NCI-H2081 treated with DMSO at 0.1 percent for 48 hours (cell line): ENCODE data around the gene SSMEM1.
A peak's percentile ranks its signal among the peaks of the same experiment; 100 is the strongest.
"Not testable (repeated sequence)": the region's sequence is repeated elsewhere in the genome, so short reads cannot be mapped to it uniquely, and the experiment has no call there.

Source experiments
- DNase-seq: peaks from one replicate; lab custom pipeline; 2025; lab: John Stamatoyannopoulos, UW

SSMEM1 gene, protein sequence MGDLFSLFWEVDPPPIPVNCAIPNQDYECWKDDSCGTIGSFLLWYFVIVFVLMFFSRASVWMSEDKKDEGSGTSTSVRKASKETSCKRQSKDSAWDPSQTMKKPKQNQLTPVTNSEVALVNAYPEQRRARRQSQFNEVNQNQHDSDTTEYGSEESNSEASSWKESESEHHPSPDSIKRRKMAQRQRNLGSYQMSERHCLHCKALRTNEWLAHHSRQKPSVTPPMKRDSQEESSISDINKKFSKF

GRCh38 chr7:130207642-130208041 is at the start of gene SSMEM1:
SSMEM1 (plus strand) TSS chr7:130207860; CDS start chr7:130207911, 51 bp downstream.
- no peak for DNase-seq

DNA sequence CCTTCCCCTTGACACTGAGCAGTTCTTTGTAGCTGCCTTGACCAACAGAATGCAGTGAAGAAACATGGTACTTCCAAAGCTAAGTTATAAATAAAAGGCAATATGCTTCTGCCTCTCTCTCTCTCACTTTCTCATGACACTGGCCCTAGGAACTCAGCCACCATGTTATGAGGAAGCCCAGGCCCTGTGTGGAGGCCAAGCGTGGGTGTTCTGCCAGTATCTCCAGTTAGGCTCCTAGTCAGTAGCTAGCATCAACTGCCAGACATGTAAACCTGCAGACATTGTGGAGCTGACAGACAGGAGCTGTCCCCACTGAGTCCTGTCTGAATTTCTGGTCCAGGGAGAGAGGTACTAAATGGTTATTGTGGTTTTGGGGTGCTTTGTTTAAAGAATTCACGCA is 47.6 kb upstream of the SSMEM1 start:
- no peak for DNase-seq

GRCh38 chr7:130160455-130160854 is 47.2 kb upstream of the SSMEM1 start:
- no peak for DNase-seq

GRCh38 chr7:130162196-130162595 is 45.5 kb upstream of the SSMEM1 start:
- no peak for DNase-seq

DNA sequence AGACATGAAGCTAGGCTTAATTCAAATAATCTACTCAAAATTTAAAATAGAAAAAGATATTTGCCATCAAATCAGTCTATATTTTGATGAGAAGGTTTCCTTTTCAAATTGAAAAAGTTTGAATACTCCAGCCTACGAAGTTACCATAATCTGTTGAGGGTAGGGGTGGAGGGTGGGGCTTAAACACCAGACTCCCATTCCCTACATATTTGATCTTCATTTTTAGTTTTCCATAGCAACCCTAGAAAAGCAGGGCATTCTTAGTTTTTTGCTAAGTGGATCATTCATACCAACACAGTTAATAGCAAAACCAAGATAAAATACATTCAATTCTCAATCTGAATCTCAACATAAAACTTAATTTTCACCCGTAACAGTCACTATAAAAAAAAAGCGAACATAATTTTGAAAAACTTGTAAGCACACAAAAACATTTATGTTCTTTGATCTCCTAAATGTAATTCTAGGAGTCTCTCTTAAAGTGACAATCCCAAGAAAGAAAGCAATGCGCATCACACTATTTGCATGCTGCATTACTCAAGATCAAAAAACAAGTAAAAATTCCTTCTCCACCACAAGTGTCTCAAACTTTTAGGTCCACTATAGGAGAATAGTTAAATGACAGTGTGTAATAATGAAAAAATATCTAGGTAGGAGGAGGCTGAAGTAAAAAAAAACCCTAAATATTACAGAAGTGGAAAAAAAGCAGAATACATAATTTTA is 33.3 kb upstream of the SSMEM1 start:
- DNase-seq = no peak

DNA sequence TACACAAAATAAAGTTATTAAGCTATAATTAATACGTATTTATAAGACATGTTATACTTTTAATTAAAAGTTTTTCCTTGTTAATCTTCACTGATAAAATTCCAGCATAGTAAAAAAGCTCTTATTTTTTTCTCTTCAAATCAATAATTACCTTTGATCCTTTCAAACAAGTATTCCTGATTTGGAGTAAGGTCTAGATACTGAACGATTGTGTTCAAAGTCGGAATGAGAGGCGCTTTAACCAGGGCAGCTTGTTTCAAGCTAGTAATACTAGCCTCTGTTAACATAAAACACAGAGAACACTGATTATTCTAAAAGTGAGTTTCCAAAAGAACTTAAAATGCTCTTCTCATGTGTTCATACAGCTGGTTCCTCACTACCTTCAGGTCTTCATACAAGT is 29.4 kb upstream of the SSMEM1 start:
- no peak for DNase-seq

GRCh38 chr7:130179631-130180030 is 28.0 kb upstream of the SSMEM1 start:
- no peak for DNase-seq

GRCh38 chr7:130180571-130181262 is 26.9 kb upstream of the SSMEM1 start:
- no peak for DNase-seq

DNA sequence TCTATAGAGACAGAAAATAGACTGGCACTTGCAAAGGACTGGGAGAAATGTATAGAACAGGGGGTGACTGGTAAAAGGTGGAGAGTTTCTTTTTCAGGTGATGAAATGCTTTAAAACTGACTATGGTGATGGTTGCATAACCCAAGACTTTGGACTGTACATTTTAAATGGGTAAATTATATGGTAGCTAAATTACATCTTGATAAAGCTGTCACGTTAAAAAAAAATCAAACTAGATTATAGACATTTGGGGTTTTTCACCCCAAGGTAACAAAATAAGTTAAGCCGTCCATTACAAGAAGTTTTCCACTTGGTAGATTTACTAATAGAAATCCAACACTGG is 26.4 kb upstream of the SSMEM1 start:
- no peak for DNase-seq

- DNase-seq = no peak
Measured at GRCh38 chr7:130182990-130183389, 24.7 kb upstream of the SSMEM1 start.

DNA sequence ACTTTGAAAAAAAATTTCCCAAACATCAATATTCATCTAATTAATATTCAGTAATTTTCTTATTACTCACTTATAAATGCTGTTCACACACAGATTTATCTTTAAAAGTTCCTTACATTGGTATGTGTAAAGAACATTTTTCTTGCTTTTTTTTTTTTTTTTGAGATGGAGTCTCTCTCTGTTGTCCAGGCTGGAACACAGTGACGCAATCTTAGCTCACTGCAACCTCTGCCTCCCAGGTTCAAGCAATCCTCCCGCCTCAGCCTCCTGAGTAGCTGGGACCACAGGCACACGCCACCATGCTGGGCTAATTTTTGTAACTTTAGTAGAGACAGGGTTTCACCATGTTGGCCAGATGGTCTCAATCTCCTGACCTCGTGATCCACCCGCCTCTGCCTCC is 23.3 kb upstream of the SSMEM1 start:
- DNase-seq = not testable (repeated sequence)

- DNase-seq = no peak
Measured at GRCh38 chr7:130187360-130187759, 20.3 kb upstream of the SSMEM1 start.

- DNase-seq = no peak
Measured at GRCh38 chr7:130189343-130189742, 18.3 kb upstream of the SSMEM1 start.

- DNase-seq = no peak
Measured at GRCh38 chr7:130191791-130192190, 15.9 kb upstream of the SSMEM1 start.

DNA sequence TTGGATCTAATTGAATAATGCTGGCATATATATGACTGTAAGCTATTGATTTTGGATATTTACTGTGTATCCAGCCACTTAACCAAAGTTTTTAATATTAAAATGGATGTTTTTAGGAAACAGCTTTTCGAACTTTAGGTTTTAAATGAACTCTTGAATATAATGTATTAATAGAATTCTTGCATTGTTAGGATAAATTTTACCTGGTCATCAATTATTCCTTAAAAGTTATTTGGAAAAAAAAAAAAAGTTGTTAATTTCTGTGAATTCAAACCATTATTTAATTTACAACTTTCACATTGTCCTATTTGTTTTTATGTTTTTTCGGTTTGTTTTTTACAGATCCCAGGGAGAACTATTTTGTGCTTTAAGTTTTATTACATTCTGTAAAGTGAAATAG is 12.3 kb upstream of the SSMEM1 start:
- no peak for DNase-seq

DNA sequence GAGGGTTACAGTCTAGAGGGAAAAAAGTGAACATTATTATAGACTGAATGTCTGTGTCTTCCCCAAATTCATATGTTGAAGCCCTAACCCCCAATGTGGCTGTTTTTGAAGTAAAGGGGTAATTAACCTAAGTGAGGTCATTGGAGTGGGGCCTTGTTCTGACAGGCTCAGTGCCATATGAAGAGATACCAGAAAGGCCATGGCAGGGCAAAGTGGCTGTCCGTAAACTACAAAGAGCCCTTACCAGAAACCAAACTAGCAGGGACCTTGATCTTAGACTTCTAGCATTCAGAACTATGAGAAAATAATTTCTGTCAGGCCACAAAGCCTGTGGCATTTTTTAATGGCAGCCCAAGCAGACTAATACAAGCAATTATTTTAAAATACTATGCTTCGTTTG is 11.2 kb upstream of the SSMEM1 start:
- DNase-seq = no peak

- DNase-seq = no peak
Measured at GRCh38 chr7:130197094-130197493, 10.6 kb upstream of the SSMEM1 start.

DNA sequence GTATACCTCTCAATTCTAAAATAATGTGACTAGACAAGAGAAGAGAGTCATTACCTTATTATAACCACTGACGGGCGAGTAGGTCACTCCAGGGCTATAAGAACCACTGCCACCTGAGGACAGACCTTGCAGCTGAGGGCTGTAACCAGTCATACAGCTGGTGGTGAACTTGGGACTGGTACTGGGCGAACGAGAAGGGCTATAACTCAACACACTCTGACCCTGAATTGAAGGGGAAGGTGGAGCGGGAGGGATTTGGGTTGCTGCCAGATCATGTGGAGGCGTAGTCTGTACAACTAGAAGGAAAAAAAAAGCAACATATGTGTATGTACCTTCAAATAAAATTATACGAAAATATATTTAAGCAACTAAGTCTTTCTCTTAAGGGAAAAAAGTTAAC is 5.9 kb upstream of the SSMEM1 start:
- peak; percentile 88 for DNase-seq

DNA sequence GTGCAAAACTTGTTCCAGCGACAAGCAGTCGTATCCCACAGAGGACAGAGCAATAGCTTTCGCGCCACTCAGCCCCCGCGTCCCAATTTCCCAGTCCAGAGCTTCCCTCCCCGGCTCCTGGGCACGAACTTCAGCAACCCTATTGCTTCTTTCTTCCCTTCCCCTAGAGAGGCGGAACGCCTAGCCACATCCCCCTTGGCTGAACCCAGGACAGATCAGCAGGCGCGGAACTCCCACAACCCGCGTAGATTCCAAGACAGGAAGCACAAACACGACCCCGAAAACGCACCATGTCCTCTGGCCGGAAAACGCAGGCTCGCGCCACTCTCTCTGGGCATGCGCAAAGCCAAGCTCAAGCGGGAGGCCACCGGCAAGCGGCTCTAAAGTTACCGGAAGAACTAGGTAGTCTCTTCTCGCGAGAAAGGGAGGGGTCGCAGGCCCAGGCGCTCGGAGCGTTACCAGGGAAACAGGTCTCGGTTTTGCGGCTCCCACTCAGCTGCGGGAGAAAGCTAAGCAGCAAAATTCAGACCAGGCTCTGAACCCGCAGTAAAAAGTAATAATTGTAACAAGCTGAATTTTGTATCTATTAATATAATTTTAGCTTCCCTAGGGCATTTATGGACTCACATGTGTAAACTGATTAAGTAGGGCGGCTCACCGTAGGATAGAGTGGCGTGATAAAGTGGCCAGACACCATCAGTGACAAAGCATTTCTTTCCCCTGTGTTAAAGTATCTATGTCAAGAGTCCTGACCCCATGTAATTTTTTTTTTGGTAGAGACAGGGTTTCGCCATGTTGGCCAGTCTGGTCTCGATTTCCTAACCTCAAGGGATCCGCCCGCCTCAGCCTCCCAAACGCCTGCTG is 2.3 kb upstream of the SSMEM1 start, which contains the start of gene TMEM209:
TSS of gene TMEM209 (minus strand) at position 323 of the 864 bp plus-strand sequence. CDS start at position 292, 31 bp downstream.
- peak; percentile 99 for DNase-seq

- no peak for DNase-seq
Measured at GRCh38 chr7:130207033-130207432, 627 bp upstream of the SSMEM1 start.

DNA sequence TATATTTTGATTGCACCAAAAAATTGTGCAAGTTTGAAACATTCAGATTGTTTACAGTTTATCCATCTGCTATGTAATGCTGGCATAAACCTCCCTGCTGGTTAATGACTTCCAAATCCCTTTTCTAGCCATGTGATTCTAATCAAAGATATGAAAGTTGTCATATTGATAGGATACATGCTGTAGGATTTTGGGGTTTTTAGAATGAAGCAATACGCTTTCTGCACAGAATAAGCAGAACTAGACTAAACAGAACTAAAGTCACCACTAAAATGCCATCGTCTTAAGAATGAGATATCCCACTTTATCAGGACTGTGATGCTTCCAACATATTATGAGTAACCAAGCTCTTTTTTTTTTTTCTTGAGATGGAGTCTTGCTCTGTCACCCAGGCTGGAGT is 856 bp downstream of the SSMEM1 start:
- DNase-seq = no peak
